ENCODE measurements around the gene TRIM17. TPM values are rescaled to one million over a fixed set of nuclear protein-coding genes. Genes with fewer than 3 reads are reported as not detected.
A peak's percentile ranks its signal among the peaks of the same experiment; 100 is the strongest.

The TRIM17 gene
- total and polyA plus RNA-seq, 3 donors from 2014 or later: 21.4 to 37.4 (median 33.6) TPM

GRCh38 chr1:228393268-228393701, 23.4 kb downstream of the TRIM17 start:
- no peak overlapping the region for H3K27ac ChIP-seq
- no peaks in the 10 kb centered on the region for H3K4me1 ChIP-seq
- no peaks in the 10 kb centered on the region for H3K9me3 ChIP-seq
- no peaks in the 10 kb centered on the region for H3K36me3 ChIP-seq (ENCODE audit: low read depth, missing control alignments)
- no peak overlapping the region for H3K4me3 ChIP-seq
- intact Hi-C loops (cut with DNase I; ENCODE audit: low total_unique reads): no loop called here
- TF ChIP-seq CTCF (IDR thresholded peaks at IDR 0.05) (peak in 1 of 3 experiments; percentile 22), POLR2A (IDR thresholded peaks at IDR 0.05) (no peak)
- no peaks in the 10 kb centered on the region for H3K27me3 ChIP-seq
- no peak for DNase-seq
- 69 to 71% methylated on average over 8 of the region's 8 CpGs for WGBS, 2 donors

- 87 to 90% methylated on average over 12 of the region's 12 CpGs for WGBS, 2 donors
- no peak for DNase-seq
These were observed 24.3 kb downstream of the TRIM17 start for GRCh38 chr1:228392111-228392936.

GRCh38 chr1:228391411-228392020, 25.1 kb downstream of the TRIM17 start:
- intact Hi-C loops (cut with DNase I; ENCODE audit: low total_unique reads): no loop called here
- DNase-seq: no peak
- TF ChIP-seq CTCF (IDR thresholded peaks at IDR 0.05): no peak
- no peak for TF ChIP-seq POLR2A (IDR thresholded peaks at IDR 0.05)
- H3K27me3 ChIP-seq: no peaks in the 10 kb centered on the region
- H3K9me3 ChIP-seq: no peaks in the 10 kb centered on the region
- H3K4me1 ChIP-seq: no peaks in the 10 kb centered on the region
- H3K36me3 ChIP-seq (ENCODE audit: low read depth, missing control alignments): no peaks in the 10 kb centered on the region
- H3K4me3 ChIP-seq: no peak overlapping the region
- no peak overlapping the region for H3K27ac ChIP-seq
- 92 to 96% methylated on average over 11 of the region's 11 CpGs for WGBS, 2 donors

More at GRCh38 chr1:228392111-228392936, 24.3 kb downstream of the TRIM17 start:
- Histone ChIP-seq H3K27ac (no peak overlapping the region), H3K9me3 (no peaks in the 10 kb centered on the region), H3K4me1 (no peaks in the 10 kb centered on the region), H3K36me3 (ENCODE audit: low read depth, missing control alignments) (no peaks in the 10 kb centered on the region), H3K27me3 (no peaks in the 10 kb centered on the region), H3K4me3 (no peak overlapping the region)
- intact Hi-C loops (cut with DNase I; ENCODE audit: low total_unique reads): no loop called here
- TF ChIP-seq POLR2A (IDR thresholded peaks at IDR 0.05): no peak
- TF ChIP-seq CTCF (IDR thresholded peaks at IDR 0.05): no peak

GRCh38 chr1:228390649-228391048, 26.0 kb downstream of the TRIM17 start:
- Histone ChIP-seq H3K27me3 (no peaks in the 10 kb centered on the region), H3K4me3 (no peak overlapping the region), H3K9me3 (no peaks in the 10 kb centered on the region), H3K36me3 (ENCODE audit: low read depth, missing control alignments) (no peaks in the 10 kb centered on the region), H3K4me1 (no peaks in the 10 kb centered on the region), H3K27ac (no peak overlapping the region)
- intact Hi-C loops (cut with DNase I; ENCODE audit: low total_unique reads): no loop called here
- DNase-seq: no peak
- 82 to 89% methylated on average over 10 of the region's 10 CpGs for WGBS, 2 donors
- TF ChIP-seq CTCF (IDR thresholded peaks at IDR 0.05) (no peak), POLR2A (IDR thresholded peaks at IDR 0.05) (no peak)

Data from testis (tissue), 3 donors.